Measurements from ENCODE around the gene ZC3H13.
A peak's percentile ranks its signal among the peaks of the same experiment; 100 is the strongest.

Gene ZC3H13, protein sequence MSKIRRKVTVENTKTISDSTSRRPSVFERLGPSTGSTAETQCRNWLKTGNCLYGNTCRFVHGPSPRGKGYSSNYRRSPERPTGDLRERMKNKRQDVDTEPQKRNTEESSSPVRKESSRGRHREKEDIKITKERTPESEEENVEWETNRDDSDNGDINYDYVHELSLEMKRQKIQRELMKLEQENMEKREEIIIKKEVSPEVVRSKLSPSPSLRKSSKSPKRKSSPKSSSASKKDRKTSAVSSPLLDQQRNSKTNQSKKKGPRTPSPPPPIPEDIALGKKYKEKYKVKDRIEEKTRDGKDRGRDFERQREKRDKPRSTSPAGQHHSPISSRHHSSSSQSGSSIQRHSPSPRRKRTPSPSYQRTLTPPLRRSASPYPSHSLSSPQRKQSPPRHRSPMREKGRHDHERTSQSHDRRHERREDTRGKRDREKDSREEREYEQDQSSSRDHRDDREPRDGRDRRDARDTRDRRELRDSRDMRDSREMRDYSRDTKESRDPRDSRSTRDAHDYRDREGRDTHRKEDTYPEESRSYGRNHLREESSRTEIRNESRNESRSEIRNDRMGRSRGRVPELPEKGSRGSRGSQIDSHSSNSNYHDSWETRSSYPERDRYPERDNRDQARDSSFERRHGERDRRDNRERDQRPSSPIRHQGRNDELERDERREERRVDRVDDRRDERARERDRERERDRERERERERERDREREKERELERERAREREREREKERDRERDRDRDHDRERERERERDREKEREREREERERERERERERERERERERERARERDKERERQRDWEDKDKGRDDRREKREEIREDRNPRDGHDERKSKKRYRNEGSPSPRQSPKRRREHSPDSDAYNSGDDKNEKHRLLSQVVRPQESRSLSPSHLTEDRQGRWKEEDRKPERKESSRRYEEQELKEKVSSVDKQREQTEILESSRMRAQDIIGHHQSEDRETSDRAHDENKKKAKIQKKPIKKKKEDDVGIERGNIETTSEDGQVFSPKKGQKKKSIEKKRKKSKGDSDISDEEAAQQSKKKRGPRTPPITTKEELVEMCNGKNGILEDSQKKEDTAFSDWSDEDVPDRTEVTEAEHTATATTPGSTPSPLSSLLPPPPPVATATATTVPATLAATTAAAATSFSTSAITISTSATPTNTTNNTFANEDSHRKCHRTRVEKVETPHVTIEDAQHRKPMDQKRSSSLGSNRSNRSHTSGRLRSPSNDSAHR (N-terminal part only)

DNA sequence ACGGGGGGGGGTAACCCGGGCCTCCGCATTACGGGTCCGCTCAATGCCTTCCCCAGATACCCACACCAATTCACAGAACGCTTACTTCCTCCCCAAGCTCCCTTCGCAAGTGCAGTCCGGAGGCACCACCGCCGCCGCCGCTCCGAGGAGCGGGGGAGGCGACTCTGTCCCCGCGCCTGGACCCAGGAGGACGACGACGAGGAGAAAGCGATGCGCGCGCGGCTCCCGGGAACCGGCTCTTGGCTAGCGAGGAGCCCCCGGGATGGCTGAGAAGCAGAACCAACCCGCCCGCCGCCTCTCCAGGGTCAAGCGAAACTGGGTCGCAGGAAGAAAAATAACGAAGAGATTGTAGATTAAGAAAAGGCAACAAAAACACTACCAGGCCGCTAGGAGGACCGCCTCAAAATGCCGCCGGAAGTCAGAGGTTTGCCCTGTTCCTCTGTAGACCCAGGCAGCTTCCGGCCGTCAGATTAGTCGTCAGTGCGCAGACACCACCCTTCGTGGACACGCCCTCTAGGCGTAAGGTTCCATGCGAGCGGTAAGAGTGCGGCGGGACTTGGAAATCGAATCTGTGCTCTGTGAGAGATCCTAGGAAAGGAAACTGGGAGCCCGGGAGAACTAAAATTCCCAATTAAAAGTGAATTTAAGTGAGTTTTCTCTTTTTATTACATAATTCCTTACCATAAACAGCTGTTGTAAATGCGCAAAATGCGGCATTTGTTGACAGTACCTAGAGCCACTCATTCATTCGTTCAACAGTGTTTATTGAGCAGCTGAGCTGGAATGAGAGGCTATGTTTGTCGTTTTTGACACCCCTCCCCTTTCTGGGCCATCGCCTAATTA, at the start of gene ZC3H13:
Gene ZC3H13, minus strand, starts transcription at position 428 of the 843 bp plus-strand sequence. CDS start 7,239 bp downstream, outside the sequence.
- DNase-seq, result peak; percentile 79 to 93 (median 91)

GRCh38 chr13:46102255-46102605, 49.7 kb upstream of the ZC3H13 start:
- DNase-seq, result no peak

- no peak for DNase-seq
Observed at GRCh38 chr13:46101484-46102254, 49.1 kb upstream of the ZC3H13 start.

- DNase-seq, result no peak
Observed at GRCh38 chr13:46101002-46101401, 48.5 kb upstream of the ZC3H13 start.

GRCh38 chr13:46100191-46100815, 47.8 kb upstream of the ZC3H13 start:
- no peak for DNase-seq

DNA sequence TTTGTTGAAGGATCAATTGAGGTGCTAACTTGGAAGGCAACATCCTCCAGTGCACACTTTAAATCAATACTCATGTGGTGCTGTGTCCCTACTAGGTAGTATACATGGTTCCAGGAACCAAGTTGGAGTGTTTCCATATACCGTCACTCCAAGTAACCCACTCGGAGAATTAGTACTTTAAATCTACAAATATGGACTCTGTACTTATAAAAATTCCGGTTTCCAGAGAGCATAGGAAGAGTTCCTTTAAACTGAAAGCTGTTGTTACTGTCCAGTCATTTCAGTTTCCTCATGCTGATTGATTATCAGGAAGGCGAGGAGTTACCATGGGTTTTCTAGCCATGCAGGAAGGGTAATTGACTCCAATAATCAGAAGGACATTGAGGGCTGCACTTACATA, 45.1 kb upstream of the ZC3H13 start:
- DNase-seq, result no peak

DNA sequence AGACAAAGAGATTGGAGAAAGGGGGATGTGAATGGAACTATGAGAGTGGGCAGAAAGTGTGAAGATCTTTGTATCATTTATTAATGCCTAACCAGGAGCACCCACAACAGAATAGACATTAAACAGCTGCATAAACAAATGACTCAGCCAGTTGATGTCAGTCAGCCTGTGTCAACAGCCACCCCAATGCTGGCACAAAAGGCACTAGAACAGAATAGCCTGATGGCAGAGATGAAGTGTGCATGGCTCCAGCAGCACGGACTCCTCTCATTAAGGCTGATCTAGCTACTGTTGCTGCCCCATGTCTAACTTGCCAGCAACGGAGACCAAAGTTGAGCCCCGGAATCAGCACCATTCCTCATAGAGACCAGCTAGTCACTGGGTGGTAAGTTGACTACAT, 44.5 kb upstream of the ZC3H13 start:
- no peak for DNase-seq

DNA sequence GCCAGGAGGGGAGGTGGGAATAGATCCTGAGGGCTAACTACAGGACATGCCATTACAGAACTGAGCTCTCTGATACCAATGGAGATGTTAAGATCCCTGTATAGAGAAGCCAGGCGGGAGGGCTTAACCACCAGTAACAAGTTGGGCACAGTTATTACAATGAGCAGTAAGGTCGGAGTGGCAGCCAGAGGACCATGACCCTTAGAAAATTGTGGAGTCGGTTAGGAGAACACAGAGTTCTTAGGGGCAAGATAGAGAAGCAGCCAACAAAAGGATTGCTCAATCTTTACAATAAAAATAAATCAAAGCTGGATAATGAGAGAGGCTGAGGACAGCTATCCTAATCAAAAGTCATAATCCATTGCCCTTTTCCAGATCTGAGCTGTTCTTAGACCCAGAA, 41.9 kb upstream of the ZC3H13 start:
- DNase-seq, result no peak

GRCh38 chr13:46088821-46089562, 36.4 kb upstream of the ZC3H13 start:
- DNase-seq, result no peak

- DNase-seq, result no peak
Observed at GRCh38 chr13:46087481-46087880, 34.9 kb upstream of the ZC3H13 start.

GRCh38 chr13:46086985-46087384, 34.4 kb upstream of the ZC3H13 start:
- no peak for DNase-seq

- DNase-seq, result no peak
Observed at GRCh38 chr13:46086421-46086922, 33.9 kb upstream of the ZC3H13 start.

DNA sequence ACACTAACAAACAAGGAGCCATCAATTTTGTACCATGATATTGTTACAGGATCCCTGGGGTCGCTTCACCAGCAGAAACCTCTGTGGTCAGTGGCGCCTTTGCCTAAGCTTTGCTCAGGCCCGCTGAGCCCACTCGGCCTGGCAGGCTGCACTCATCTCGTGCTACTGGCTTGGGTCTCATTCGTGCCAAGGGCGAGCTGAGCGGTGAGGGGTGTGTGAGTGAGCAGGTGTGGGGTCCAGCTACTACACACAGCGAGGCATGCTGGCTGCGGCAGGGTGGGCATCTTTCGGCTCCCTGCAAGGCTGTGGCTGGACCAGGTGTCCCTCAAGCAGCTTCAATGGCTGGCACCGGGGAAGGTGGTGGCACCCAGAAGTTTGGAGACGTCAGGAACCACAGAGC, 33.2 kb upstream of the ZC3H13 start:
- DNase-seq, result no peak

DNA sequence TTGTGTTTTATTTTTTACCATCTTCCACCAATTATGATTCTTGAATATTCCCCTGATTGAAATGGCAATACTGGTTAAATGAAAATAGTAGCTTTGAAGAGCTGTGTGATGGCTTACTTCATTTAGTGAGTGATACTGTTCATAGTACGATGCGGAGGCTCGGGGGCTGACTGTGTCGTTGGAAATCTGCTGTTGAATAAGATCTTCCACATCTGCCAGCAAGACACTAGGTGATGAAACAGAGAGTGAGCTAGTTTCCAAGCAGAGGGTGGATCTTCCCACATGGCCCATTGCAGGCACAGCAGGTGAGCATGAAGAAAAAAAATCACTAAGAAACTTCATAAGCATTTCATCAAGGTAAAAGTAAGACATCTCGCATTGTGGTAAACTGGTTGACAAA, 29.8 kb upstream of the ZC3H13 start:
- no peak for DNase-seq

- no peak for DNase-seq
Observed at GRCh38 chr13:46079770-46080169, 27.2 kb upstream of the ZC3H13 start.

DNA sequence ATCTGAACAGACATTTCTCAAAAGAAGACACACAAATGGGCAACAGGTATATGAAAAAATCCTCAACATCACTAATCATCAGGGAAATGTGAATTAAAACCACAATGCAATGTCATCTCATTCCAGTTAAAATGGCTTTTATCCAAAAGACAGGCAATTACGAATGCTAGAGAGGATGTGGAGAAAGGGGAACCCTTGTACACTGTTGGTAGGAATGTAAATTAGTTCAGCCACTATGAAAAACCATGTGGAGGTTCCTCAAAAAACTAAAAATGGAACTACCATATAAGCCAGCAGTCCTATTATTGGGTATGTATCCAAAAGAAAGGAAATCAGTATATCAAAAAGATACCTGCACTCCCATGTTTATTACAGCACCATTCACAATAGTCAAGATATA, 24.7 kb upstream of the ZC3H13 start:
- no peak for DNase-seq

DNA sequence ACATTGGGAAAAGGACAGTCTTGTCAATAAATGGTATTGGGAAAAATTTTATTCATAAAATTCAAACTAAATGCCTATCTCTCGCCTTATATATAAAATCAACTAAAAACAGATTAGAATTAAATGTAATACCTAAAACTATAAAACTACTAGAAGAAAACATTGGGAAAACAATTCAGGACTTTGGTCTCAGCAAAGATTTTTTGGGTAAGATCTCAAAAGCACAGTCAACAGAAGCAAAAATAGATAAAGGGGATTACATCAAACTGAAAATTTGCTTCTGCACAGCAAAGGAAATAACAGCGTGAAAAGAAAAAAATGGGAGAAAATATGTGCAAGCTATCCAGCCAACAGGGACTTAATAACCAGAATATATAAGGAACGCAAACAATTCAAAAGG, 24.3 kb upstream of the ZC3H13 start:
- no peak for DNase-seq

DNA sequence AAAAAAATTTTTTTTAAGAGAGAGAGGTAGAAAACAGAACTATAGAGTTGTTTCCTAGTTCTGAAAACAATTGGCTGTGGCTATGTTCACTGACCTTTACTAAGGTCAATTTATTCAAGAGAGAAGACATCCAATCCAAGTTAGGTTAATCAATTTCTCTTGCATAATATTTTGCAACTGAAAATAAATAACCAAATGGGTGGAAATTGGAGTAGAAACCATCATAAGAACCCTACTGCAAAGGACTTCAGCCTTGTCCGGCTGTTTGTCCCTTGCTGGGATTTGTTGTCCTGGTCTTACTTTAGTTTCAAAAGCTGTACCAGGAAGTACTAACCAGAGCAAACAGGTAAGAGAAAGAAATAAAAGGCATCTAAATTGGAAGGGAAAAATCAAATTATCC, 23.3 kb upstream of the ZC3H13 start:
- no peak for DNase-seq

DNA sequence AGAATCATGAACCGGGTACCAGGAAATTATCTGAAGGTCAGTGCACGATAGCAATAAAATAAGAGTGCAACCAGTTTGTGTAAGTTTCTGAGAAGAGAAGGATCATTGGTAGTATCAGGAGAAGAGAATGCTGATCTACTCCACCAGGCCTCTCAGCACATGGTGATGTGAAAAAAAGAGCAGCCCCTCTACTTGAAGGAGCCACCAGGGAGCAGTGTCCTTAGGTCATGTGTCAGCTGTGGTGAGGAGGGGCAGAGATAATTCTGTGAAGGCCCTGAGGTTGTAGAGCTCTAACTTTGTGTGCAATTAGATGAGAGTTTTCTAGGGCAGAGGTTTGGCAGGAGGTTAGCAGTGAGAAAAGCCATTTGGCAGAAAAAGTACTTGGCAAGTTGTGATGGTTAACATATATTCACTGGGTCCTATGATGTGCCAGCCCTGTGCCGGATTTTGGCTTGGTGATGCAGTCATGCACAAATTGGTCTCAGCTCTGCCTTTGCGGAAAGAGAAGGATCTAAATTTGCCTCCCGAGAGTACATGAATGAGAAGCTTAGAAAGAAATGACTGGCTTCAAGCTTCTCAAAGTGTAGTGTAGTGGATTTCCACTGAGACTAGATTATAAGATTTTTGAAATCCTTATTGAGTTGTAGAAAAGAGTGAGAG, 19.2 kb upstream of the ZC3H13 start:
- DNase-seq, result no peak

- DNase-seq, result no peak
Observed at GRCh38 chr13:46063292-46063691, 10.7 kb upstream of the ZC3H13 start.
